GM18526 (cell line): Measurements from ENCODE around the gene CDHR4.

ENCODE experiments used
- POLR2A ChIP-seq: IDR thresholded peaks from 3 replicates; pipeline ENCODE4 v1.6.1; 2011; ENCODE audit not compliant: insufficient read length; ENCODE audit errors: extremely low read depth

The CDHR4 gene

GRCh38 chr3:49769286-49769915 lies 30.3 kb downstream of the CDHR4 start:
- TF ChIP-seq POLR2A, result no peak

- no peak for TF ChIP-seq POLR2A
Measured at GRCh38 chr3:49763981-49764380, 35.7 kb downstream of the CDHR4 start.

GRCh38 chr3:49761661-49762060 lies 38.0 kb downstream of the CDHR4 start:
- no peak for TF ChIP-seq POLR2A

GRCh38 chr3:49759226-49759625 lies 40.4 kb downstream of the CDHR4 start:
- TF ChIP-seq POLR2A, result no peak

GRCh38 chr3:49757197-49757596 lies 42.5 kb downstream of the CDHR4 start:
- TF ChIP-seq POLR2A, result no peak

GRCh38 chr3:49756036-49756435 lies 43.6 kb downstream of the CDHR4 start:
- no peak for TF ChIP-seq POLR2A

- TF ChIP-seq POLR2A, result no peak
Measured at GRCh38 chr3:49754536-49754935, 45.1 kb downstream of the CDHR4 start.

- TF ChIP-seq POLR2A, result no peak
Measured at GRCh38 chr3:49751501-49751900, 48.2 kb downstream of the CDHR4 start.

- no peak for TF ChIP-seq POLR2A
Measured at GRCh38 chr3:49750056-49750455, 49.6 kb downstream of the CDHR4 start.

- TF ChIP-seq POLR2A, result no peak
Measured at GRCh38 chr3:49747792-49748480, 51.7 kb downstream of the CDHR4 start.

GRCh38 chr3:49745986-49746385 lies 53.7 kb downstream of the CDHR4 start:
- no peak for TF ChIP-seq POLR2A
